Measurements from ENCODE around the gene CLDN6. TPM values are rescaled to one million over a fixed set of nuclear protein-coding genes. Genes with fewer than 3 reads are reported as not detected.

Gene CLDN6
- total and polyA plus RNA-seq, 2 of the 13 experiments (the other 11 are each of a cell fraction or from before 2014, with no cell fraction given): 5.9 to 7.6 TPM

DNA sequence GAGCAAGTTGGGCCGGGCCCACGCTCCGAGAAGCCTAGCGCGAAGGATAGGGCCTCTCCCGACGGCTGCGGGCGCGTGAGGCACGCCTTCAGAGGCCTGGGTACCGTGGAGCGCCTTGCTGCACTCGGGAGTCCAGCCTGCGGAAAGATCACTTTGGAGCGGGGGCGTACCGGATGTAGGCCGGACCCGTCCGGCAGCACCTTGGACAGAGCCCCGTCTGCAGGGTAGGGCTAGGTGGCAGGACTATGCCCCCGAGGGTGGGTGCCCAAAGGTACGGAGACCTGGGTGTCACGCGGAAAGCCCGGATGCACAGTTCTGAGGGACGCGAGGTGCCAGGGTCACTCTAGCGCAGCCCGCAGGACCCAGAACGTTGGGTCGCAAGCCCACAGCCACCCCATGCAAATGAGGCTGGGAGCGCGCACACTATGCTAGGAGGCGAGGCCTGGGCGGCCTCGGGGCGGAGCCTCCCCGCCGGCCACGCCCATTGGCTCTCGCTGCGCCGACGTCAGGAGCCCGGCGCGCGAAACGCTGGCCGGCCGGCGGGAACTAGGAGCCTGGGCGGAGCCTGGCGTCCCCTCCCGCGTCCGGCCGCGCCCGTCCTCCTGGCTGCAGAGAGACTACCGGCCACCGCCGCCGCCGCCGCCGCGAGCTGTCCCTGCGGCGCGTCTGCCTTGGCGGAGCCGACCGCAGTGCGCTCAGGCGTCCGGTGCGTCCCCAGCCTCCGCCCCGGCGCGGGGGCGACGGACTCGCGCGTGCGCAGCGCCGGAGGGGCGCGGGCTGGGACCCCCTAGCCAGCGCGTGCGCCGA is 49.0 kb downstream of the CLDN6 start, which contains the start of gene PAQR4 (continued):
- TF ChIP-seq GRHL1 (CRISPR knock-in tag; conservative IDR thresholded peaks at IDR 0.05) (no peak), GATA4 (IDR thresholded peaks at IDR 0.05; ENCODE audit: borderline replicate concordance, low read depth) (no peak), MYC (CRISPR knock-in tag; IDR thresholded peaks at IDR 0.05; ENCODE audit: borderline replicate concordance) (peak; percentile 91), MLXIP (CRISPR knock-in tag; IDR thresholded peaks at IDR 0.05; ENCODE audit: borderline replicate concordance) (peak; percentile 81; the same call in 1 of the 2 replicates), ZNF550 (CRISPR knock-in tag; IDR thresholded peaks at IDR 0.05; ENCODE audit: borderline replicate concordance) (peak; percentile 88; the same call in 1 of the 2 replicates), ZNF614 (CRISPR knock-in tag; IDR thresholded peaks at IDR 0.05; ENCODE audit: borderline replicate concordance) (peak; percentile 91; the same call in 1 of the 2 replicates), ZNF225 (CRISPR knock-in tag; IDR thresholded peaks at IDR 0.05) (peak; percentile 95; the same call in 1 of the 2 replicates), BRF2 (CRISPR knock-in tag; IDR thresholded peaks at IDR 0.05) (0 out of 2 replicates have a peak, but pooled peaks have one; percentile 58), KDM5A (IDR thresholded peaks at IDR 0.05; ENCODE audit: borderline replicate concordance, low read length) (peak; percentile 28; the same call in 1 of the 2 replicates), LCORL (IDR thresholded peaks at IDR 0.05) (no peak), LCORL (CRISPR knock-in tag; IDR thresholded peaks at IDR 0.05) (peak; percentile 90), ZNF317 (CRISPR knock-in tag; IDR thresholded peaks at IDR 0.05) (peak; percentile 90), TP53 (CRISPR knock-in tag; conservative IDR thresholded peaks at IDR 0.05) (peak; percentile 88), ATF7-NPFF (CRISPR knock-in tag; IDR thresholded peaks at IDR 0.05; ENCODE audit: low read depth) (peak; percentile 98)
- TF ChIP-seq, protein P1, sequence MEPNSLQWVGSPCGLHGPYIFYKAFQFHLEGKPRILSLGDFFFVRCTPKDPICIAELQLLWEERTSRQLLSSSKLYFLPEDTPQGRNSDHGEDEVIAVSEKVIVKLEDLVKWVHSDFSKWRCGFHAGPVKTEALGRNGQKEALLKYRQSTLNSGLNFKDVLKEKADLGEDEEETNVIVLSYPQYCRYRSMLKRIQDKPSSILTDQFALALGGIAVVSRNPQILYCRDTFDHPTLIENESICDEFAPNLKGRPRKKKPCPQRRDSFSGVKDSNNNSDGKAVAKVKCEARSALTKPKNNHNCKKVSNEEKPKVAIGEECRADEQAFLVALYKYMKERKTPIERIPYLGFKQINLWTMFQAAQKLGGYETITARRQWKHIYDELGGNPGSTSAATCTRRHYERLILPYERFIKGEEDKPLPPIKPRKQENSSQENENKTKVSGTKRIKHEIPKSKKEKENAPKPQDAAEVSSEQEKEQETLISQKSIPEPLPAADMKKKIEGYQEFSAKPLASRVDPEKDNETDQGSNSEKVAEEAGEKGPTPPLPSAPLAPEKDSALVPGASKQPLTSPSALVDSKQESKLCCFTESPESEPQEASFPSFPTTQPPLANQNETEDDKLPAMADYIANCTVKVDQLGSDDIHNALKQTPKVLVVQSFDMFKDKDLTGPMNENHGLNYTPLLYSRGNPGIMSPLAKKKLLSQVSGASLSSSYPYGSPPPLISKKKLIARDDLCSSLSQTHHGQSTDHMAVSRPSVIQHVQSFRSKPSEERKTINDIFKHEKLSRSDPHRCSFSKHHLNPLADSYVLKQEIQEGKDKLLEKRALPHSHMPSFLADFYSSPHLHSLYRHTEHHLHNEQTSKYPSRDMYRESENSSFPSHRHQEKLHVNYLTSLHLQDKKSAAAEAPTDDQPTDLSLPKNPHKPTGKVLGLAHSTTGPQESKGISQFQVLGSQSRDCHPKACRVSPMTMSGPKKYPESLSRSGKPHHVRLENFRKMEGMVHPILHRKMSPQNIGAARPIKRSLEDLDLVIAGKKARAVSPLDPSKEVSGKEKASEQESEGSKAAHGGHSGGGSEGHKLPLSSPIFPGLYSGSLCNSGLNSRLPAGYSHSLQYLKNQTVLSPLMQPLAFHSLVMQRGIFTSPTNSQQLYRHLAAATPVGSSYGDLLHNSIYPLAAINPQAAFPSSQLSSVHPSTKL (CRISPR knock-in tag; IDR thresholded peaks at IDR 0.05): peak; percentile 68
- TF ChIP-seq, protein P2, sequence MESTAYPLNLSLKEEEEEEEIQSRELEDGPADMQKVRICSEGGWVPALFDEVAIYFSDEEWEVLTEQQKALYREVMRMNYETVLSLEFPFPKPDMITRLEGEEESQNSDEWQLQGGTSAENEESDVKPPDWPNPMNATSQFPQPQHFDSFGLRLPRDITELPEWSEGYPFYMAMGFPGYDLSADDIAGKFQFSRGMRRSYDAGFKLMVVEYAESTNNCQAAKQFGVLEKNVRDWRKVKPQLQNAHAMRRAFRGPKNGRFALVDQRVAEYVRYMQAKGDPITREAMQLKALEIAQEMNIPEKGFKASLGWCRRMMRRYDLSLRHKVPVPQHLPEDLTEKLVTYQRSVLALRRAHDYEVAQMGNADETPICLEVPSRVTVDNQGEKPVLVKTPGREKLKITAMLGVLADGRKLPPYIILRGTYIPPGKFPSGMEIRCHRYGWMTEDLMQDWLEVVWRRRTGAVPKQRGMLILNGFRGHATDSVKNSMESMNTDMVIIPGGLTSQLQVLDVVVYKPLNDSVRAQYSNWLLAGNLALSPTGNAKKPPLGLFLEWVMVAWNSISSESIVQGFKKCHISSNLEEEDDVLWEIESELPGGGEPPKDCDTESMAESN (CRISPR knock-in tag; conservative IDR thresholded peaks at IDR 0.05): peak; percentile 96
